ENCODE measurements around the gene NPIPB6. TPM values are rescaled to one million over a fixed set of nuclear protein-coding genes. Genes with fewer than 3 reads are reported as not detected.

NPIPB6 gene
- total RNA-seq, 2 donors from 2014 or later: 2.0 to 4.0 TPM

DNA sequence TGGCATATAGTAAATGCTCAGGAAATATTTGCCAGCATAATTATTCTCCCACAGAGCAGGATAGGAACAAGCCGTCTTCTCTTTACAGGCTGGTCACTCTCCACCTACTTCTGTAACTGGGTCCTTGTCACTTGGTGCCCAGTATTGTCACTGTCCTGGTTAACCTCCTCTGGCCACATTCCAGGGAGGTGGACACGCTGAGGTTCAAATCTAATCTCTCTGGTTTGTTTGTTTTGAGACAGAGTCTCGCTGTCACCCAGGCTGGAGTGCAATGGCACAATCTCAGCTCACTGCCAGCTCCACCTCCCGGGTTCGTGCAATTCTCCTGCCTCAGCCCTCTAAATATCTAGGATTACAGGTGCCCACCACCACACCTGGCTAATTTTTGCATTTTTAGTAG, 55.4 kb downstream of the NPIPB6 start:
- ATAC-seq: no peak
- no peak for DNase-seq
- intact Hi-C loops (cut with DNase I, micrococcal nuclease): no loop called here

DNA sequence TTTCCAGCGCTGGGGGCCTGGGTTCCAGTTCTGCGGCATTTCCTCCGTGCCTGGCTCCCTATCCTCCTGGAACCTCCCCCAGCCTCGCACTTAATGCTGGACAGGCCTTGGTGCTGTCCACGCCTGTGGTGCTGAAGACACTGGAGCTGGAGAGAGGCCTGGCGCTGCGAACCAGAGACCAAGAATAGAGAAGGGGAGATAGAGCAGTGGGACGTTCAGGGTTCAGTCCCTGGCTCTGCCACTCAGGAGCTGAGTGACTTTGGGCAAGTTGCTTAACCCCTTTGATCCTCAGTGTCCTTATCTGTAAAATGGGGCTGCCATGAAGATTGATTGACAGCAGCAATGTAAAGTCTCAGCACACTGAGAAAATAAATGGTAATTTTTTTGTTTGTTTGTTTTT, 59.1 kb downstream of the NPIPB6 start:
- no peak for ATAC-seq
- peak in 1 of 2 donors; percentile 42 for DNase-seq
- intact Hi-C loops (cut with DNase I, micrococcal nuclease): no loop called here

DNA sequence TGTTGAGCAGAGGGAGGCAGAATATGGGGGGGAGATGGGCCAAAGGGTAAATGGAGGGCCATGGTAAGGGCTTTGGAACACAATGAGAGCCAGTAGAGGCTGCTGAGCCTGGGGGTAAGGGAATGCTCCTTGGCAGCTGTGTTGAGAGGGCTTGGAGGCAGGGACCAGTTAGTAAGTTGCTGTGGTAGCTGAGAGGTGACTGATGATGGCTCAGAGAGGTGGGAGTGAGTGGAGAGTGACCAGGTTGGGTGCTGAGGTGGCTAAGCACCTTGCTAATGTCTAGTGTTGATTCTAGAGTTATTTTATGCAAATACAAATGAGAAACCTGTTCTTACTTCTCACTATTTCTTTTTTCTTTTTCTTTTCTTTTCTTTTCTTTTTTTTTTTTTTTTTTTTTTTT, 60.2 kb downstream of the NPIPB6 start:
- DNase-seq: no peak
- intact Hi-C loops (cut with DNase I, micrococcal nuclease): no loop called here
- no peak for ATAC-seq

DNA sequence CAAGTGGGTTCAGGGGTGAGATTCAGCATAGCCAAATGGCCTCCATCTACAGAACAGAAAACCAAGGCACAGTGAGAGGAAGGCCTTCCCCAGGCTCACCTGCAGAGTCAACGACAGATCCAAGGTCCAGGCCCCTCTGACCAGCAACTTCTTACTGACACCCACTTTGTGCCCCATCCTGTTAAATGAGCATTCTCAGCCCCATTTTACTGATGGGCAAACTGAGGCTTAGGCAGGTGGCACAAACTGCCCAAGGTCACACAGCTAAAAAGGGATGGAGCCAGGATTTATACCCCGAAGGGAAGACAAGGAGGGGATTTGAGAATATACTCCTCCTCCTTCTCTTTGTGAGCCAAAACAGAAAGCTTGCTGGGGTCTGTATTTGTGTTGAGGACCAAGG, 61.7 kb downstream of the NPIPB6 start:
- intact Hi-C loops (cut with DNase I, micrococcal nuclease): no loop called here
- DNase-seq (no peak), ATAC-seq (no peak)

DNA sequence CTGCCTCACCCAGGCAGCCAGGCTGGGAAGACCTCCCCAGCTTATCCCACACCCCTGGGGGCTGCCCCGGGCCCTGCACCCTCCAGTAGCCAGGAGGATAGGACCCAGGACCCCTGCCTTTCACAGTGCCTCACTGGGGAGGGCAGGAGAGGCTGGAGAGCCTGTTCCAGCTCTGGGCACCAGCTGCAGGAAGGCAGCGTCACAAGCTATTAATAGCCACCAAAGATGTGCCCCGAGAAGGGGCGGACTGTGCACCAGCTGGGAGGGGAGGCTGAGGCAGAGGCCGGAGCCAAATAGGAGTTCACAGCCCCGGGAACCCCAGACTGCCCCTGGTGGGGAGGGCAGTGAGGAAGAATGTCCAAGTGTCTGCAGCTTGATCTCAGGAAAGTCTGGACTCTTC, 62.2 kb downstream of the NPIPB6 start:
- DNase-seq (no peak), ATAC-seq (no peak)
- intact Hi-C loops (cut with DNase I, micrococcal nuclease): no loop called here

DNA sequence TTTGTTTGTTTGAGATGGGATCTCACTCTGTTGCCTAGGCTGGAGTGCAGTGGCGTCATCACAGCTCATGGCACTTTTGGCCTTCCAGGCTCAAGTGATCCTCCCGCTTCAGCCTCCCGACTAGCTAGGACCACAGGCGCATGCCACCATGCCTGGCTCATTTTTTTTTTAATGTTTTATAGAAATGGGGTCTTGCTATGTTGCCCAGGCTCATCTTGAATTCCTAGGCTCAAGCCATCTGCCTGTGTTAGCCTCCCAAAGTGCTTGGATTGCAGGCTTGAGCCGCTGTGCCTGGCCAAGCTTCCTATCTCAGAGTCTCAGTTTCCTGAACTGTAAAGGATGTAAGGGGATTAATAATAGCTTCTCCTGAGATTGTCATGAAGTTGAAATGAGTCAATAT, 63.0 kb downstream of the NPIPB6 start:
- ATAC-seq: no peak

DNA sequence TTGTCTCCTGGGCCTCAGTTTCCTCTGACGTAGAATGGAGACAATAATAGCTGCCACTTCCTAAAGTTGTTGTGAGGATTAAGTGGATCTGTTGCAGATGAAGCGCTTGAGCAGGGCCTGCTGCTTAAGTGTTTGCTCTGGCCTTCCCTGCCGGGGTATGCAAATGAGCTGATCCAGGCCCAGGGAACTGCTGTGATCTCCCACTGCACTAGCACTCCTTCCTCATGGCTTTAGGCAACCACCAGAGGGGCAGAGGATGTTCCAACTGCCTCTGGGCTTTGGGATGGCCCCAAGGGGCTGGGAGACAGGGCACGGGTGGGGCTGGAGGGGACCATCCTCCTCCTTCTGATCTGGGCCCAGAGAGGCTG, 64.8 kb downstream of the NPIPB6 start:
- intact Hi-C loops (cut with DNase I, micrococcal nuclease): no loop called here
- ATAC-seq: no peak
- no peak for DNase-seq

More for the DNA sequence above, 63.0 kb downstream of the NPIPB6 start:
- intact Hi-C loops (cut with DNase I, micrococcal nuclease): no loop called here
- no peak for DNase-seq

DNA sequence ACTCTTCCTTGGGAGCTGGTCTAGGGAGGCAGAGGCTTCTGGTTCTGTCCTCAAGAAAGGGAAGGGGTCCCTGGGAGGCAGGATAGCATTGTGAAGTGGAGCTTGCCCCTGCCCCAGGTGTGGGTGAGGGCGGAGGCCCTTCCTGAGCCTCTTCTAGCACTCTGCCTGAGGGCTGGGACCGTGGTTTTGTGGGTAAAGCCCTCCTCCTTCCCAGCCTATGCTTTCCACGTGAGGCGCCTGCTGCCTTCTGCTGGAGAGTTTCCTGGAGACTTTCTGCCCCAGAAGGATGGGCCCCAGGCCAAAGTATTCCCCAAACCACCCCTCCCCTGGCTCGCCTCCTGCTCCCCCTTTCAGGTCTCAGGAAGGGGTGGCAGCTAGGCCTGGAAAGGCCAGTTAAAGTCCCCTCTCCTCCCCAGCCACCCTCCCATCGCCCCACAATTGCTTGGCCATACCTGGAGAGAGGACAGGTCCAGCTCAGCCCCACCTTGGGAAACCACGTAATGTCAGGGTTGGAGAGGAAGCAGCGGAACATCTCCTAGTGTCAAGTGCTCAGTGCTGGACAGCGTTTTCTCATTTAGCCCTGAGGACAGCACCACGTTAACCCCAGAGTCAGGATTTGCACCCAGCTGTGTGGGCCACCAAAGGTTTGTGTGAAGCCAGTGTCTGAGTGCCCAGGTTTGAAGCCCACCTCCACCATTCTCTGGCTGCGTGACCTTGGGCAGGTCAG, 65.4 kb downstream of the NPIPB6 start:
- intact Hi-C loops (cut with DNase I, micrococcal nuclease): no loop called here
- no peak for ATAC-seq

DNA sequence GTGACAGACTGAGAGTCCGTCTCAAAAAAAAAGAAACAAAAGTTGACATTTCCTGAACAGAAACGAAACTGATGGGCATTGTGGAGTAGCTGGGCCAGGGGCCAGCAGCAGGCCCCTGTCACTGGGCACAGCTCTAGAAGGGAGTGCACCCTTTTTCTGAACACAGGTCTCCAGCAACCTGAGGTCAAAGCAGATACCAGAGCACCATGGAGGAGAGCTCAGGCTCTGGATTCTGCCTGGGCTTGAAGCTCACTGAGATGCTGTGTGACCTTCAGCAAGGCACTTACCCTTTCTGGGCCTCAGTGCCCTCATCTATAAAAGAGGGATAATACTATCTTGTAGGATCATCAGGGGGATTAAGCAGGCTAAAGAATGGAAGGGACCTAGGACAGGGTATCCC, 66.0 kb downstream of the NPIPB6 start:
- no peak for DNase-seq
- no peak for ATAC-seq
- intact Hi-C loops (cut with DNase I, micrococcal nuclease): no loop called here

More for the DNA sequence above, 65.4 kb downstream of the NPIPB6 start:
- DNase-seq: no peak

DNA sequence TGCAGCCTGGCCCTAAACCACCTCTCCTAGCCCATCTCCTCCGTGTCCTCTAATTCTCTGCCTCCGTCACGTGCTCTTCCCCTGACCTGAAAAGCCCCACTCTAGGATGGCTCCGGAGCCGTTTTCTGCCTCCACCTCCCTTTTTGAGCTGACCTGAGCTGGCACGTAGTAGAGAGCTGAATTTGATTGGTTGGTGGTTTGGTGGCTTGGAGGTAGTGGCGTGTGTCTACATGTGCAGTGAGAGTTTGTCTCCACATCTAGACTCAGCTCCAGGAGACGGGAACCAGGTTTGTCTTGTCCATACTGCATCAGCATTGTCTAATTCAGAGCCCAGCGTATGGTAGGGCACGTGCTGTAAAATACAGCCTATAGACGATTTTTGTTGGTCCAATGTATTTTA, 68.0 kb downstream of the NPIPB6 start:
- no peak for DNase-seq
- intact Hi-C loops (cut with DNase I, micrococcal nuclease): no loop called here
- no peak for ATAC-seq

DNA sequence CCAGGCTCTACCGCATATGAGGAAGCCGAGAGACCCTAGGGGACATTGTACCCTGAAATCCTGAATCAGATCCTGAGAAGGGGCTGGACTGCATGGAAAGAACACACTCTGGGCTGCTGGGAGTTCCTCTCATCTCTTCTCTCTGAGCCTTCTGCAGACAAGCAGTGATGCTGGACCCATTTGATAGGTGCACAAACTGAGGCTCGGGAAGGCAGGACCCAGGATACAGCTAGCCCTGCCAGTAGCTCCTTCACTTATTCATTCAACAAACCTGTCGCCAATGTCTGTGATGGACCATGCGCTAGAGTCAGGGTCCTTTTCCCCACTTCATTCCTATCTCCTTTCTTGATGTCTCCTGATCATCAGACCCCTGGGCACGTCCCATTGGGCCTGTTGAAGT, 69.1 kb downstream of the NPIPB6 start:
- intact Hi-C loops (cut with DNase I, micrococcal nuclease): no loop called here
- no peak for ATAC-seq

DNA sequence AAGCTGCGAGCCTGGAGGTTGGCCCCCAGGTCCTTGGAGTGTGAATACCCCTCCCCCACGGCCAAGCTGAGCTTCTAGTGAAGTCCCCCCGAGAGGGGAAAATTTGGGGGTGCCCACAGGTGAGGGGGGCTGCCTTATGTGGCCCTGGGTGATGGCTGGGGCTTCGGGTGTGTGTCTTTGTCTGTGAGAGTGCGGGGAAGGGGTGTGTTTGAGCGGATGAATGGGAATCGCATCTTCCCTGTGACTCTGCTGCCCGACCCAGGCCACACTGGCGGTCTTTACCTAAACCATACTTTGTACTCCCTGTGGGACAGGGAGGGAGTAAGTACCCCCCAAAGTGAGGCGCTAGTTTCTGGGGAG, 69.7 kb downstream of the NPIPB6 start:
- no peak for ATAC-seq
- no peak for DNase-seq
- intact Hi-C loops (cut with DNase I, micrococcal nuclease): no loop called here

More for the DNA sequence above, 69.1 kb downstream of the NPIPB6 start:
- no peak for DNase-seq

DNA sequence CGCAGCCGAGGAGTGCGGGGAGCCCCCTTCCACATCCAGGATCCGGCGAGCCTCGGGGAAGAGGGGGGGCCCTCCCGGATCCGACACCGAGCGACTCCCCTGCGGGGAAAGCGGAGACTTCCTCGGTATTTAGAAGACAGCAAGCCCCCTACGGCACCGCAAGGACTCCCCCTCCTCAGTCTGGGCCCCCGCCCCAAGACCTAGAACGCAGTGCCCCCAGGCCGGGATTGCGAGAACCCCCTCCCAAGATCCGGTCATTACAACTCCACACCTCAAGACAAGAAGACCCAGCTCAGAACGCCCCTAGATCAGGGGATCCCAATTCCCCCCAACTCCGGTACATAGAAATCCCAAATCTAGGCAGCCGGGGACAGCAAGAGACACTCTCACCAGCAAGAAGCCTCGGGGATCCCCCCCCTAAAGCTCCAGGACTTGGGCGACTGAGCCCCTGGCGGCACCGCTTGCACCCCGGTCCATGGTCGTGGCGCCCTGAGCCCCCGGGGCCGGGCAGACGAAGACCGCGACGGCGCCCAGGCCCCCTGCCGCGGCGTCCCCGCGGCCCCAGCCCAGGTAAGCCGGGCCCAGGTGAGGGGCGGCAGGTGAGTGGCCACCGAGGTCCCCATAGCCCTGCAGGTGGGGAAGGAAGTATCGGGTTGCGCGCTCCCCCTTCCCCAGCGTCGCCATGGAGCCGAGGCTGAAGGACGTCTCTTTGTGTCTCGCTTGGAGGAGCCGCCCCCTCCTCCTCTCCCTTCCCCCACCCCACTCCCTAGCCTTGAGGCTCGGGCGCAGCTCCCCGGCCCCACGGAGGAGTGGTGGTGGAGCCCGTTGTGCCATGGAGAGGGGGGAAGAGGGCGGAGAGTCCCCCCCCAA, 70.3 kb downstream of the NPIPB6 start:
- intact Hi-C loops (cut with DNase I, micrococcal nuclease): no loop called here
- DNase-seq (peak in 1 of 2 donors; percentile 27), ATAC-seq (no peak)

Small RNA genes lying within 50 kb of the gene (microRNA-seq; reads per million reads assigned to microRNA genes)
- gene MIR6862-1: 0 reads per million in 2 donors

Other genes starting within 250 kb of the NPIPB6 start
- 100 to 1,000 TPM; 104 to 105 TPM for gene XPO6, start 151.5 kb downstream of the NPIPB6 start, total RNA-seq
- gene SBK1, start 71.0 kb downstream of the NPIPB6 start, total RNA-seq: under 1 TPM; 0.28 to 0.58 TPM
- 10 to 100 TPM; 19.8 to 76.1 TPM for gene EIF3CL, start 40.3 kb upstream of the NPIPB6 start, total RNA-seq
- gene NPIPB7, start 108.8 kb upstream of the NPIPB6 start, total RNA-seq: under 1 TPM in 1 of 2 donors, not detected in 1; 0.21 TPM
- gene CLN3, start 128.6 kb upstream of the NPIPB6 start, total RNA-seq: 100 to 1,000 TPM in 1 of 2 donors, 10 to 100 TPM in 1; 84.0 to 142 TPM
- gene APOBR, start 131.1 kb upstream of the NPIPB6 start, total RNA-seq: 10 to 100 TPM; 49.8 to 96.0 TPM
- gene IL27, start 143.3 kb upstream of the NPIPB6 start, total RNA-seq: not detected
- gene NUPR1, start 175.5 kb upstream of the NPIPB6 start, total RNA-seq: 100 to 1,000 TPM in 1 of 2 donors, 10 to 100 TPM in 1; 52.2 to 106 TPM
- gene SGF29, start 190.4 kb upstream of the NPIPB6 start, total RNA-seq: 10 to 100 TPM; 21.7 to 26.4 TPM
- 10 to 100 TPM; 26.9 to 30.6 TPM for gene SULT1A2, start 233.5 kb upstream of the NPIPB6 start, total RNA-seq
- 100 to 1,000 TPM; 115 to 135 TPM for gene SULT1A1, start 246.5 kb upstream of the NPIPB6 start, total RNA-seq